ENCODE measurements around the gene RNF130. TPM values are rescaled to one million over a fixed set of nuclear protein-coding genes. Genes with fewer than 3 reads are reported as not detected.

Gene RNF130
- polyA plus RNA-seq, 1 donor from 2014 or later: 48.7 TPM

DNA sequence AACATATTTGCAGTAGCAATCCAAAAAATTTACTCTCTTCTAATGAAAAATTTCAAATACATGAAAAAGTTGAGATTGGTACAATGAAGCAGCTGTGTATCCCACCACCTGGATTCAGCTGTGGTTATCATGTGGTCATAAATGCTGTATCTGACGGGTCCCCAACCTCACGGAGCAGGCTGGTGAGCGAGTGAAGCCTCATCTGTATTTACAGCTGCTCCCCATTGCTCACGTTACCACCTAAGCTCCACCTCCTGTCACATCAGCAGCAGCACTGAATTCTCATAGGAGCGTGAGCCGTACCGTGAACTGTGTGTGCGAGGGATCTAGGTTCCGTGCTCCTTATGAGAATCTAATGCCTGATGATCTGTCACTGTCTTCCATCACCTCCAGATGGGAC is 6.8 kb upstream of the RNF130 start:
- H2AFZ ChIP-seq (ENCODE audit: low read depth, low read length): no peak overlapping the region
- H3K9ac ChIP-seq (ENCODE audit: low read length): no peak overlapping the region
- H3K36me3 ChIP-seq (ENCODE audit: insufficient read depth, low read length): no peaks in the 10 kb centered on the region
- H3K79me2 ChIP-seq (replicated peaks; ENCODE audit: insufficient read depth, low read length): no peaks in the 10 kb centered on the region
- no peak overlapping the region for H3K4me2 ChIP-seq (ENCODE audit: low read length)
- no peaks in the 10 kb centered on the region for H3F3A ChIP-seq (ENCODE audit: insufficient read depth, low read length, poor library complexity, severe bottlenecking)
- H3K27me3 ChIP-seq (ENCODE audit: insufficient read depth, low read depth, low read length): no peaks in the 10 kb centered on the region
- no peak overlapping the region for H3K4me3 ChIP-seq (ENCODE audit: low read length)
- TF ChIP-seq, protein P1, sequence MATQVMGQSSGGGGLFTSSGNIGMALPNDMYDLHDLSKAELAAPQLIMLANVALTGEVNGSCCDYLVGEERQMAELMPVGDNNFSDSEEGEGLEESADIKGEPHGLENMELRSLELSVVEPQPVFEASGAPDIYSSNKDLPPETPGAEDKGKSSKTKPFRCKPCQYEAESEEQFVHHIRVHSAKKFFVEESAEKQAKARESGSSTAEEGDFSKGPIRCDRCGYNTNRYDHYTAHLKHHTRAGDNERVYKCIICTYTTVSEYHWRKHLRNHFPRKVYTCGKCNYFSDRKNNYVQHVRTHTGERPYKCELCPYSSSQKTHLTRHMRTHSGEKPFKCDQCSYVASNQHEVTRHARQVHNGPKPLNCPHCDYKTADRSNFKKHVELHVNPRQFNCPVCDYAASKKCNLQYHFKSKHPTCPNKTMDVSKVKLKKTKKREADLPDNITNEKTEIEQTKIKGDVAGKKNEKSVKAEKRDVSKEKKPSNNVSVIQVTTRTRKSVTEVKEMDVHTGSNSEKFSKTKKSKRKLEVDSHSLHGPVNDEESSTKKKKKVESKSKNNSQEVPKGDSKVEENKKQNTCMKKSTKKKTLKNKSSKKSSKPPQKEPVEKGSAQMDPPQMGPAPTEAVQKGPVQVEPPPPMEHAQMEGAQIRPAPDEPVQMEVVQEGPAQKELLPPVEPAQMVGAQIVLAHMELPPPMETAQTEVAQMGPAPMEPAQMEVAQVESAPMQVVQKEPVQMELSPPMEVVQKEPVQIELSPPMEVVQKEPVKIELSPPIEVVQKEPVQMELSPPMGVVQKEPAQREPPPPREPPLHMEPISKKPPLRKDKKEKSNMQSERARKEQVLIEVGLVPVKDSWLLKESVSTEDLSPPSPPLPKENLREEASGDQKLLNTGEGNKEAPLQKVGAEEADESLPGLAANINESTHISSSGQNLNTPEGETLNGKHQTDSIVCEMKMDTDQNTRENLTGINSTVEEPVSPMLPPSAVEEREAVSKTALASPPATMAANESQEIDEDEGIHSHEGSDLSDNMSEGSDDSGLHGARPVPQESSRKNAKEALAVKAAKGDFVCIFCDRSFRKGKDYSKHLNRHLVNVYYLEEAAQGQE (IDR thresholded peaks at IDR 0.05; ENCODE audit: borderline replicate concordance): no peak
- TF ChIP-seq RAD21 (conservative IDR thresholded peaks at IDR 0.05) (no peak), TAF1 (IDR thresholded peaks at IDR 0.05; ENCODE audit: low read depth) (no peak), EZH2 (IDR thresholded peaks at IDR 0.05; ENCODE audit: borderline replicate concordance, insufficient read depth, low read length, poor library complexity, severe bottlenecking) (no peak), EP300 (conservative IDR thresholded peaks at IDR 0.05; ENCODE audit: poor library complexity, severe bottlenecking) (no peak), POLR2AphosphoS5 (IDR thresholded peaks at IDR 0.05) (no peak), MXI1 (conservative IDR thresholded peaks at IDR 0.05; ENCODE audit: poor library complexity, severe bottlenecking) (no peak), SMC3 (conservative IDR thresholded peaks at IDR 0.05; ENCODE audit: poor library complexity) (no peak)
- TF ChIP-seq, protein P2, sequence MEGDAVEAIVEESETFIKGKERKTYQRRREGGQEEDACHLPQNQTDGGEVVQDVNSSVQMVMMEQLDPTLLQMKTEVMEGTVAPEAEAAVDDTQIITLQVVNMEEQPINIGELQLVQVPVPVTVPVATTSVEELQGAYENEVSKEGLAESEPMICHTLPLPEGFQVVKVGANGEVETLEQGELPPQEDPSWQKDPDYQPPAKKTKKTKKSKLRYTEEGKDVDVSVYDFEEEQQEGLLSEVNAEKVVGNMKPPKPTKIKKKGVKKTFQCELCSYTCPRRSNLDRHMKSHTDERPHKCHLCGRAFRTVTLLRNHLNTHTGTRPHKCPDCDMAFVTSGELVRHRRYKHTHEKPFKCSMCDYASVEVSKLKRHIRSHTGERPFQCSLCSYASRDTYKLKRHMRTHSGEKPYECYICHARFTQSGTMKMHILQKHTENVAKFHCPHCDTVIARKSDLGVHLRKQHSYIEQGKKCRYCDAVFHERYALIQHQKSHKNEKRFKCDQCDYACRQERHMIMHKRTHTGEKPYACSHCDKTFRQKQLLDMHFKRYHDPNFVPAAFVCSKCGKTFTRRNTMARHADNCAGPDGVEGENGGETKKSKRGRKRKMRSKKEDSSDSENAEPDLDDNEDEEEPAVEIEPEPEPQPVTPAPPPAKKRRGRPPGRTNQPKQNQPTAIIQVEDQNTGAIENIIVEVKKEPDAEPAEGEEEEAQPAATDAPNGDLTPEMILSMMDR (IDR thresholded peaks at IDR 0.05; ENCODE audit: poor library complexity, severe bottlenecking): no peak
- H3K27ac ChIP-seq (ENCODE audit: low read length): no peak overlapping the region
- H3K9me3 ChIP-seq (ENCODE audit: low read length): no peaks in the 10 kb centered on the region
- H3K9me2 ChIP-seq (ENCODE audit: insufficient read depth, low read length): no peaks in the 10 kb centered on the region
- no peaks in the 10 kb centered on the region for H4K20me1 ChIP-seq (ENCODE audit: insufficient read depth)

DNA sequence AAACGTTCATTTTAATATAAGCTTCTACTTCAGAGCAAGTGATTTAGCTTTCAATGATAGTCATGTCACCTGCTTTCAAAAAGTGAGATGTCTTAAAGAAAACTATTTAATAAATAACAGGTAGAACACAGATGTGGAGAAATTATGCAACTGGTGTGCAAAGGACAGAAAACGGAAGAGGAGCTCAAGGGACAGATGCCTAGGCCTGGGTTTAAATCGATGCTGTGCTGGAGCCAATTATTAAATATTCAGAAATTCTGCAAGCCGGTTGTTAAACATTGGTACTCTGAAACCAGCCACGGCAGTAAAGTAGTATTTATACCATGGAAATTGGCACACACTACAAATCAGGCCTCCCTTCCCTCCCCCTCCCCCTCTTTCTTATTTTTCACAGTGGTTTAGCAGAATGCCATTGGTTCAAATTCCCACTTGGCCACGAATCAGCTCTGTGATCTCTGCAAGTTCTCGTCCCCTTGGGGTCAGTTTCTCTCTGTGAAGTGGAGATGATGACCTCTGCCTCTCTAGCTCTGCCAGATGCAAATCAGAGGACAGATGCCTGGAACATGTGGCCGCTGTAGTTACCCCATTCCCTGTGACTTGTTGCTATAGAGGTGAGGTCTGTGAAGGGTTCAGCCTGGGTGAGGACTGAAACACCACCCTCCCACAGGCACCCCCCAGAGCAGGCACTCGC is 6.2 kb upstream of the RNF130 start:
- Histone ChIP-seq H3K27me3 (ENCODE audit: insufficient read depth, low read depth, low read length) (no peaks in the 10 kb centered on the region), H3K9me3 (ENCODE audit: low read length) (no peaks in the 10 kb centered on the region), H3K79me2 (replicated peaks; ENCODE audit: insufficient read depth, low read length) (no peaks in the 10 kb centered on the region), H4K20me1 (ENCODE audit: insufficient read depth) (no peaks in the 10 kb centered on the region), H3F3A (ENCODE audit: insufficient read depth, low read length, poor library complexity, severe bottlenecking) (no peaks in the 10 kb centered on the region), H3K36me3 (ENCODE audit: insufficient read depth, low read length) (no peaks in the 10 kb centered on the region), H3K4me2 (ENCODE audit: low read length) (no peak overlapping the region), H3K9me2 (ENCODE audit: insufficient read depth, low read length) (no peaks in the 10 kb centered on the region), H2AFZ (ENCODE audit: low read depth, low read length) (no peak overlapping the region), H3K27ac (ENCODE audit: low read length) (no peak overlapping the region), H3K4me3 (ENCODE audit: low read length) (no peak overlapping the region), H3K9ac (ENCODE audit: low read length) (no peak overlapping the region)
- TF ChIP-seq, protein P2 (IDR thresholded peaks at IDR 0.05; ENCODE audit: poor library complexity, severe bottlenecking): no peak
- TF ChIP-seq MXI1 (conservative IDR thresholded peaks at IDR 0.05; ENCODE audit: poor library complexity, severe bottlenecking) (no peak), RAD21 (conservative IDR thresholded peaks at IDR 0.05) (no peak), EP300 (conservative IDR thresholded peaks at IDR 0.05; ENCODE audit: poor library complexity, severe bottlenecking) (no peak), EZH2 (IDR thresholded peaks at IDR 0.05; ENCODE audit: borderline replicate concordance, insufficient read depth, low read length, poor library complexity, severe bottlenecking) (no peak), SMC3 (conservative IDR thresholded peaks at IDR 0.05; ENCODE audit: poor library complexity) (no peak)
- TF ChIP-seq, protein P1 (IDR thresholded peaks at IDR 0.05; ENCODE audit: borderline replicate concordance): no peak

All from neural cell (in vitro differentiated cells).